CD1c-positive myeloid dendritic cell (primary cell): ENCODE results near the gene NTRK2.
"Not testable (repeated sequence)": the region's sequence is repeated elsewhere in the genome, so short reads cannot be mapped to it uniquely, and the experiment has no call there.

ENCODE experiments used
- DNase-seq: peaks from one replicate; pipeline ENCODE4 v3.0.0-alpha.2; 2016; ENCODE audit errors: extremely low spot score

Gene NTRK2

GRCh38 chr9:84891924-84892323 is 222.4 kb downstream of the NTRK2 start:
- no peak for DNase-seq

GRCh38 chr9:84893419-84894128 is 224.0 kb downstream of the NTRK2 start:
- DNase-seq, result no peak

GRCh38 chr9:84894859-84895258 is 225.3 kb downstream of the NTRK2 start:
- DNase-seq, result no peak

- DNase-seq, result no peak
These were observed 228.0 kb downstream of the NTRK2 start for GRCh38 chr9:84897362-84898094.

DNA sequence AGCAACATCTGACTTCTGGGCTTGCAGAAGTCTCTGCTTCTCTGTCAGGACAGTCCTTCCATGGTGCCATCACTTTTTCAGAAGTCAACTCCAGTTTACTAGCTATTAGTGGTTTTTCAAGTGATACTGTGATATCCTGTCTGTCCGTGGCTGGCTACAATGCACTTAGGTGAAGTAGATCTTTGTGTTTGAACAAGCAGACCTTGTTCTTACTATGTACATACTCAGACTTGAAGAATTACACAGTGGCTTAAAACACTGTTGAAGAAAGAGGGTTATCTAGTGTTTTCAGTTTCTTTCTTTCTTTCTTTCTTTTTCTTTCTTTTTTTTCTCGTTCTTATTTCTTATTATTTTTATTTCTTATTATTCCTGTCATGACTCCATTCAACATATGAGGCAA is 228.7 kb downstream of the NTRK2 start:
- no peak for DNase-seq

DNA sequence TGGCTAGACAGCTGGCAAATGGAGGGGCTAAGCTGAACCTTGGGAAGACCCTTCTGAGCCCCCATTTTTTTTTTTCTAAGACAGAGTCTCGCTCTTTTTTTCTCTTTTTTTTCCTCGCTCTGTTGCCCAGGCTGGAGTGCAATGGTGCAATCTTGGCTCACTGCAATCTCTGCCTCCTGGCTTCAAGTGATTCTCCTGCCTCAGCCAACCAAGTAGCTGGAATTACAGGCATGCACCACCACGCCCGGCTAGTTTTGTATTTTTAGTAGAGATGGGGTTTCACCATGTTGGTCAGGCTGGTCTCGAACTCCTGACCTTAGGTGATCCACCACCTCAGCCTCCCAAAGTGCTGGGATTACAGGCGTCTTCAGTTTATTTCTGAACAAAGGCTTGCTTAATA is 229.1 kb downstream of the NTRK2 start:
- DNase-seq, result not testable (repeated sequence)

DNA sequence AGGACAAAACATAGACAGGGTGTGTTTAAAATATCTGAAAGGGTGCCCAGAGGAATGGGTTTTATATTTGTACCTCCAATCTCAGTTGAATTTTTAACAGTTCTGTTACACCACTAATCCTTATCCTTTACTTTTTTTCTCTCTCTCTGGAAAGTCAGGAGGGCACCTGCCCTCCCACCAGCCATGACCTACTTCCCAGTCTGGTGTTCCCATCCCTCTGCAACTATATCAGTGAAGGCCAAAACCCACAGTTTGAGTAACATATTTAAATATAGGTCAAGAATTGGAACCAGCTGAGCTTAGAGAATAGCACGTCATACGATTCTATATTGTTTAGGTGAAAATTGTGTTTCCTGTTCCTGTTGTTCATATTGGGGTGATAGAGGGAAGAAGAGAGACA is 229.8 kb downstream of the NTRK2 start:
- no peak for DNase-seq

DNA sequence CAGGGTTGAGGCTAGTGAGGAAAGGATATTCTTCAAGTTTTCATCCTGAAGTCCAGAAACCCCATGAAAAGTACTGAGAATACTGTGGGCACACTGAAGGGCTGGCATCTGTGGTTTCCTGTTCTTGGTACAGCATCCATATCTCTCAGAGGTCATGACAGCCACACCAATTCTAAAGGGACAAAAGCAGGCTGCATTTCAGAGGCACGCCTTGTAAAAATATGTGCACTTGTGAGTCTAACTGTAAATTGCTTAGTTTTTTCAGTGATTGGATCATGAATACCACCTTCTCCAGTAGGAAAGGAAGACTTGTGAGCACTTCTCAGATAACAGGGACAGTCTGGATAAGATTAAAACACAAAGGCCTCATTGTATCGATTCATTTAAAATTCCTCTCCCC is 230.9 kb downstream of the NTRK2 start:
- DNase-seq, result no peak

DNA sequence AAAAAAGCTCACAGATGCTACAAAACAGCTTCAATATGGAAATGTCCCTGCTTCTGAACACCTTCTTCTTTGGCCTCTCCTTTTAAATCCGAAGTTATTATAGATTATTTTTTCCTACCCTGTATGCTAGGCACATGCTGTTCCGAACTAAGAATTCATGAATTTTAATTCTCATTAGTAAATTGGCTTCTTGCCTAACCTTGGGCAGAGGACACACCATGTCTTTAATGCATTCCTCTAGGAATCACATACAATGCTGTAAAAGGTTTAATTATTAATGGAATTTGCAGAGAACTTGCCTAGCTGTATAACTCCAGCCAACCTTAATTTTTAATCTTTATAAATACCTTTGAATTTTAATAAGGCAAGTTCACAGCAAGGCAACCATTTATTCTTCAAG is 234.4 kb downstream of the NTRK2 start:
- no peak for DNase-seq

DNA sequence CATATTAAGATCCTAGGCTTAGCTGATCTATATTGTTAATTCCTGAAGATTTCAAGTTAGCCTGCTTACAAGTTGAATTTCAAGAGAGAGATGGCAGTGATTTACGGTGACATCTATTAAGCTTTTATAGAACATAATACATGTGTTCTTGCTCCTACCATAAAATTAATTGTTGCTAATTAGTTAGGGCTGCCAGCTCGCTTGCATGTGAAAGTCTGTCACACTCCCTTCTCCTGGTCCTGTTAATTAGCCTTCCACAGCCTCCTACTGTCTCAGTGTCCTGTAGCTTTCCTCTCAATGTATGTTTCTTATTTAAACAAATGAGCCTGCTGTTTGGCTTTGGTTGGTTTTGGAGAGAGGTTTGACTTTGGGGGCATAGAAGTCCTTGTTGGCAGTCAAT is 247.2 kb downstream of the NTRK2 start:
- DNase-seq, result no peak

GRCh38 chr9:84917366-84918070 is 248.0 kb downstream of the NTRK2 start:
- no peak for DNase-seq

DNA sequence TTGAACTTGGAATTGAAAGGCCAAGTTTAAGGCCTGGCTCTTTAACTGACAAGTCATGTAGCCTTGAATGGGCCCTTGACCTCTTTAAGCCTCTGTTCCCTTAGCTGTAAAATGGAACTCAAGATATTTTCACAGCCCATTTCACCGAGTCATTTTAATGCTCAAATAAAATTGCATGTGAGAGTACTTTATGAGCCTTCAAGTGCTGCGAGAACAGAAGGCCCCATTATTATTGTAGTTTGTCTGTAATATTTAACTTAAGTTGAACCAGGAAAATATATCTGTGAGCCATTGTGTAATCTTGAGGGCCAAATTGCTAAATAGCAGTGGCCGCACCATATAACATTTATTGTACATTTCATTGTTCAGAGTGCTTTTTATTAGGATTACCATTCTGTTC is 249.9 kb downstream of the NTRK2 start:
- no peak for DNase-seq

DNA sequence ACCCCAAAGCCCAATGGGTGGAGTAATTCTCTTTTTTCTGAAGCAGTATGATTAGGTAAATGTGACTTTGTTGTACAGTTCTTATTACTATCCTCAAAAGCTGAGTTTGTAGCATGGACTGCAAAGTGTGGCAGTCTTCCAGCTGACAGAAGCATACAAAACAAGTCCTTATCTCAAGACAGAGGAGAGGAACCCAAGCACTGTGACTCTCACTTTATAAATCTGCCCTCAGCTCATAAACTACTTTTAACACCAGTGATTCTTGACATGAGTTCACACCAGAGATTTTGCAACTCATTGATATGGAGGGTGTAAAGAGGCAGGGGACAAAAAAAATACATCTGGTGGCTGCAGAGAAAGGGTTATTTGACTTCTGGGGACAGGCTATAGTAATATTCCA is 251.6 kb downstream of the NTRK2 start:
- DNase-seq, result no peak

- no peak for DNase-seq
These were observed 252.5 kb downstream of the NTRK2 start for GRCh38 chr9:84922051-84922450.

DNA sequence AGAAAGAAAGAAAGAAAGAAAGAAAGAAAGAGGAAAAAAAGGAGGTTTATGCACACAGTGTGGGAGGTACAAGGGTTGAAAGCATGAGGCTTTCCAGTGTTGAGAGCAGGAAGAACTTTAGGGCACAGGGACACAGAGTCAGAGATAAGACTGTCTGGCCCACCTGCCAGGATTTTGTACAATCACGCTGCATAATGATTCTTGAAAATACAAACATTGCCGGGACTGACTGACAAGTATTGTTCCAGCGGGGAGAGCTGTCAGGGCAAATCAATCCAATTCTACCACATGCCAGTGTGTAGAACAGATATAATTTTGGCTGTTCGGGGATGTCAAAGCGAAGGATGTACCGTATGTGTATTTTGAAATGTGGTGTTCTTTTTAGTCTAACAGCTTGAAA is 254.7 kb downstream of the NTRK2 start:
- DNase-seq, result no peak

DNA sequence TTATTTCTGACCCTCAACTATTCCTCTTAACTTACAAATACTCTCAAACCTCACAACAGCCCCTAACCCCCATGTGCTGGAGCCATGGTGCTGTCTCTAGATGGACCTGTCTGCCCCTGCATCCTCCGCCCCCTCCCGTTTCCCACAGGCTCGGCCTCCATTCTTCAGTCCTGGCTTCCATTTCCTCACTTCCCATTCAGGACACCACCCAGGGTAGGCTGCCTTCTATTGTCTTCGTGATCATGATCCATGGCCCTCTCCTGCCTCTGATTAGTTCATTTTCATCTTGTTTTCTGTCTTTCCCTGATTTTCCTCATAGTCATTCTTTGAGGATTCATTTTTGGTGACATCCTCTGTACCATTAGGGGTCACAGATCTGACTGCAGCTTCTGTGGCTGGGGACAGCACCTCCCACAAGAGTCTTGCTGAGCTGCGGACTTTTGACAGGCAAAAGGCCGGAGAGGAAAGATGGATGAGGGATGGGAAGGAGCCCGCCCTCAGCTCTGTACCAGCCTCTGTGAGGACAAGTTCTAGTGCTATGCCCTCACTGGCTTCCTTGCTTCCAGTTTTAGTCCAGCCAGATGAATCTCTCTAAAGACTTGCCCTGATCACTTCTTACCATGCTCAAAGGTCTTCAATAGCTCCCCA is 255.8 kb downstream of the NTRK2 start:
- no peak for DNase-seq

DNA sequence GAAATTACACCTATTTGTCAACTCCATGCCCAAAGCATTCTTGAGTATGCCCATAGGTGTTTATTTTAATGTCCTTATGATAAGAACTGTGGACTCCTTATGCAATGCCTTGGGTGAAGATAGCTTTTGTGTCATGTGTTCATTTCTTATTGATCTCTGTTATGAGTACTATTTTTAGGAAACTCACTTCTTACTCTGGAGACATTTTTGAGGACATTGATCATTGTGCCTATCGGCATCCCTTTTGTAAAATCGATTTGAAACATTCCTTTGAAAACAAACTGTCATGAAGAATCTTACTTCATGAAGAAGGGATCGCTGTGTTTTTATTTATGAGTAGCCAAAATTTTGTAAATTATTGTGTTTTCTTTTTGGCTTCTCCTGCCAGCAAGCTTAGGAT is 257.3 kb downstream of the NTRK2 start:
- DNase-seq, result no peak

- no peak for DNase-seq
These were observed 258.9 kb downstream of the NTRK2 start for GRCh38 chr9:84928419-84928818.

DNA sequence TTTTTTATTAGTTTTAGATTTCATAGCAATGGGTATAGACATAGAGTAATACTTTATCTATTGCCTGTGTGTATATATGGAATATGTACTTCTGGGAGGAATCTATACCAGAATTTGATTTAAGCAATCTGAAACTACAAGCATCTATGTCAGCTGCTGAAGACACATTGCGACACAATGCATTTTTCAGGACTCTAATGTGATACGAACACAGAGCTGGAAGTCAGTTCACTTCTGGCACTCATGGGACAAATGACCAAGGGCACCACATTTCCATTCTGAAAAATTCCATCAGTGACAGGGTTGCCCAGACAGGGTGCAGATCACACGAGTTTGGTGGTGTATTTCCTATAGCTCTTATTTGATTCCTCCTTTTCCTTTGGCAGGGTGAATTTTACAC is 259.5 kb downstream of the NTRK2 start:
- DNase-seq, result no peak

- no peak for DNase-seq
These were observed 263.5 kb downstream of the NTRK2 start for GRCh38 chr9:84932915-84933527.

DNA sequence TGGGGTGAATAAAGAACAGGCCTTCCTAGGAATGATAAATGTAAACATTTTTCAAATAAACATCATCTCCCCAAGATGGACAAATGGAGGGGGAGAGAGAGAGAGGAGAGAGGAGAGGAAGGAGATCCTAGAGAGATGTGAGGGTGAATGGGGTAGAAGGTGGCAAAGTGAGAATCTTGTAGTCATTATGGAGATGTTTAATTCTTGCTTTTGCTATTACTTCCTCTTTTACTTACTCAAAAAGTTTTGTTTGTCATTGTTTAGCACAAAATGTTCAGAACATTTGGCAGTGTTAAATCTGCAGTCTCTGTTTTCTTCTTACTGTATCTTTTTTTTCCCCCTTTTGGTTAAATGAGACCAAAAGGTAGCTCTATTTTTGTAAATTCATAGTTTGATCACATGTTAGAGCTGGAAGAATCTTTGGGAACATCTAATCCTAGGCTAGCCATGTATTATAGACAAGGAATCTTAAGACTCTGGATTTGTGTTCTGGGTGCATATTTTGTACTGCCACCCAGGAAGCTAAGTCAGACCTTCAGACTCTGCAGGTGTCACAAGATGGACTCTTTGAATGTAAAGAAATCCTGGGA is 266.1 kb downstream of the NTRK2 start:
- DNase-seq, result no peak

GRCh38 chr9:84937180-84937579 is 267.7 kb downstream of the NTRK2 start:
- DNase-seq, result no peak
